Body of pancreas (tissue), 4 donors: ENCODE data around the gene LTBP2. TPM values are rescaled to one million over a fixed set of nuclear protein-coding genes. Genes with fewer than 3 reads are reported as not detected.

Experiments
- ATAC-seq: fragments of 150-250 bp; one replicate; pipeline ENCODE4 v1.9.1; 2016
- DNase-seq, 4 donors: peaks; one replicate each; pipeline ENCODE4 v3.0.0-alpha.2; 2019
- H3K27ac ChIP-seq, 4 donors: fragments of 200-600 bp; sonication (generic); 1 replicate in 3 of 4; 2 replicates in 1 of 4; pipeline versions ENCODE4 v1.5.1 to v1.6.1; 2016 to 2019; ENCODE audit warnings: mild to moderate bottlenecking in 1 of 4, mixed read lengths in 1 of 4, moderate library complexity in 1 of 4
- H3K27me3 ChIP-seq, 2 donors: fragments of 200-600 bp; sonication (generic); one replicate each; pipeline ENCODE4 v1.6.0; 2016; ENCODE audit warnings: mild to moderate bottlenecking in 1 of 2
- H3K36me3 ChIP-seq, 2 donors: fragments of 200-600 bp; sonication (generic); replicated peaks in 1 of 2; 2 replicates each; pipeline ENCODE4 v1.5.1; 2016; ENCODE audit warnings: low read depth in 2 of 2; ENCODE audit not compliant: insufficient read depth in 1 of 2
- H3K4me1 ChIP-seq: fragments of 200-600 bp; sonication (generic); one replicate; pipeline ENCODE4 v1.6.0; 2016
- H3K4me3 ChIP-seq, 2 donors: fragments of 200-600 bp; sonication (generic); 1 replicate in 1 of 2; 2 replicates in 1 of 2; pipeline ENCODE4 v1.5.1; 2016 to 2019
- H3K9me3 ChIP-seq, 3 donors: fragments of 200-600 bp; sonication (generic); 1 replicate in 2 of 3; 2 replicates in 1 of 3; pipeline ENCODE4 v1.5.1; 2016
- POLR2A ChIP-seq, 3 donors: fragments of 450-650 bp; IDR thresholded peaks; one replicate each; pipeline ENCODE4 v1.6.1; 2016; ENCODE audit warnings: antibody characterized with exemption in 3 of 3, mild to moderate bottlenecking in 2 of 3
- WGBS, 2 donors: methylation state at CpG; one replicate each; pipeline ENCODE4 v1.1.5; 2017; 5-methylcytosine and 5-hydroxymethylcytosine counted together
- intact Hi-C: fragments of 100-400 bp; cut with DNase I; formaldehyde crosslinking; loops from one replicate; pipeline ENCODE4 v1.15.1; 2023
- total RNA-seq, 2 donors: library from RNA; depleted of rRNA; stranded (reverse); fragments of >200 nt; gene quantifications; one replicate each; pipeline ENCODE4 v1.1.0, GENCODE V29; 2016
- TF ChIP-seq, protein P1 (sequence below), 7 experiments: fragments of 450-650 bp in 4 of 7; fragments of 200-600 bp in 3 of 7; sonication (generic) in 3 of 7; IDR thresholded peaks; one replicate each; pipeline ENCODE4 v1.5.1; 2016 to 2019; ENCODE audit warnings: antibody characterized with exemption in 7 of 7

The LTBP2 gene
- total RNA-seq, 2 donors from 2014 or later: 15.8 to 20.4 TPM

DNA sequence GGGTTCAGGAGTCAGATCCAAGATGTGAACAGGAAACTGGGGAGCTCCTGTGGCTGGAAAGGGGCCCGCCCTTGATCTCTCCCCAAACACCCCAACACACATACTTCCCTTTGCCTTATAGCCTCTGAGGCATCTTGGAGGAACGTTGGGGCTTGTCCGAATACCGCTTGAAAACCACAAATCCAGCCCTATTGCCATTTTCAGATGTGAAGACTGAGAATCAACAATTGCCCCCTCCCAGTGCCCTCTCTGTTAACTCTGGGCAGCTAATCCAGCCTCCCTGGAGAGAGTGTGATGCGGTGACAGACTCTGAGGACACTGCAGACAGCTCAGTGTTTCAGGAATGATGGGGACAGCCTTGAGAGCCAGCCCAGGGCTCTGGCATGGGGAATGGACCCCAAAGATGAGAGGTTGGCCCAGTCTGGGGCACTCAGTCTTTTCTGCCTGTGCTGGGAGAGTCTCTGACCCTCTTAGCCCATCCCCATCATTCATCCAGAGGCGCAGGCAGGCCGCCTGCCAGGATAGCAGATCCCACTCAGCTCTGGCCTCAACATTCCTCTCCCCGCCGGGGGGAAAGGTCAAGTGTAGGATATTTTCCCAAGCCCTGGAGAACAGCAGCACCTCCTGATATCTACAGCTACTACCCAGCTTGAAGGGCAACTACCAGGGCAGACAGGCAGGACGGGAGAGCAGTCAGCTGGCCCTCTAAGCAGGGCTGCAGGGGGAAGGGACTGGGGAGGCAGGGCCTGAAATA lies 24.6 kb upstream of the LTBP2 start:
- Histone ChIP-seq H3K27me3 (no peaks in the 10 kb centered on the region), H3K27ac (no peak overlapping the region)

DNA sequence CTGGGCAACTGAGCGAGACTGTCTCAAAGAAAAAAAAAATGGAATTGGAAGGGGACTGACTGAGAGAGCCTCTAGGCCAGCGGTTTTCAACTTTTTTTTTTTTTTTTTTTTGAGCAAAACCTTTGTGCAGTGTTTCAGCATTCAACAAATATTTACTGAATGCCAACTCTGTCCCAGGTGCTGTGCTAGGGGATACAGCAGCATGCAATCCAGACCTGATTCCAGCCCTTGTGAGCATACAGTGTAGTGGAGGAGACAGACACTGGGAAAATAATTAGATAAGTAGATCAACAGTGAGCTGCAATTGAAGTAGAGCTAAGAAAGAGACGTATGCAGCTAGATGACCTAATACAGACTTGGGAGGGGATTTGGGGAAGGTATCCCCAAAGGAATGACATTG lies 23.8 kb upstream of the LTBP2 start:
- TF ChIP-seq, protein P1, sequence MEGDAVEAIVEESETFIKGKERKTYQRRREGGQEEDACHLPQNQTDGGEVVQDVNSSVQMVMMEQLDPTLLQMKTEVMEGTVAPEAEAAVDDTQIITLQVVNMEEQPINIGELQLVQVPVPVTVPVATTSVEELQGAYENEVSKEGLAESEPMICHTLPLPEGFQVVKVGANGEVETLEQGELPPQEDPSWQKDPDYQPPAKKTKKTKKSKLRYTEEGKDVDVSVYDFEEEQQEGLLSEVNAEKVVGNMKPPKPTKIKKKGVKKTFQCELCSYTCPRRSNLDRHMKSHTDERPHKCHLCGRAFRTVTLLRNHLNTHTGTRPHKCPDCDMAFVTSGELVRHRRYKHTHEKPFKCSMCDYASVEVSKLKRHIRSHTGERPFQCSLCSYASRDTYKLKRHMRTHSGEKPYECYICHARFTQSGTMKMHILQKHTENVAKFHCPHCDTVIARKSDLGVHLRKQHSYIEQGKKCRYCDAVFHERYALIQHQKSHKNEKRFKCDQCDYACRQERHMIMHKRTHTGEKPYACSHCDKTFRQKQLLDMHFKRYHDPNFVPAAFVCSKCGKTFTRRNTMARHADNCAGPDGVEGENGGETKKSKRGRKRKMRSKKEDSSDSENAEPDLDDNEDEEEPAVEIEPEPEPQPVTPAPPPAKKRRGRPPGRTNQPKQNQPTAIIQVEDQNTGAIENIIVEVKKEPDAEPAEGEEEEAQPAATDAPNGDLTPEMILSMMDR (IDR thresholded peaks at IDR 0.05): no peak
- no peak for TF ChIP-seq POLR2A (IDR thresholded peaks at IDR 0.05)
- WGBS, 2 donors: 76 to 82% methylated on average over 3 of the region's 3 CpGs
- H3K27me3 ChIP-seq: no peaks in the 10 kb centered on the region
- H3K36me3 ChIP-seq: no peaks in the 10 kb centered on the region
- H3K4me3 ChIP-seq: no peak overlapping the region
- intact Hi-C loops: no loop called here
- ATAC-seq: no peak
- DNase-seq: no peak
- H3K4me1 ChIP-seq: peaks cover 4% of the 10 kb centered on the region
- H3K27ac ChIP-seq: no peak overlapping the region
- no peaks in the 10 kb centered on the region for H3K9me3 ChIP-seq

More for the DNA sequence above, 24.6 kb upstream of the LTBP2 start:
- TF ChIP-seq POLR2A (IDR thresholded peaks at IDR 0.05): no peak
- TF ChIP-seq, protein P1 (IDR thresholded peaks at IDR 0.05): no peak
- intact Hi-C loops: no loop called here
- Histone ChIP-seq H3K4me3 (no peak overlapping the region), H3K9me3 (no peaks in the 10 kb centered on the region), H3K4me1 (peaks cover 4% of the 10 kb centered on the region), H3K36me3 (no peaks in the 10 kb centered on the region)
- 71 to 82% methylated on average over 8 to 10 of the region's 10 CpGs for WGBS, 2 donors
- no peak for ATAC-seq
- no peak for DNase-seq

DNA sequence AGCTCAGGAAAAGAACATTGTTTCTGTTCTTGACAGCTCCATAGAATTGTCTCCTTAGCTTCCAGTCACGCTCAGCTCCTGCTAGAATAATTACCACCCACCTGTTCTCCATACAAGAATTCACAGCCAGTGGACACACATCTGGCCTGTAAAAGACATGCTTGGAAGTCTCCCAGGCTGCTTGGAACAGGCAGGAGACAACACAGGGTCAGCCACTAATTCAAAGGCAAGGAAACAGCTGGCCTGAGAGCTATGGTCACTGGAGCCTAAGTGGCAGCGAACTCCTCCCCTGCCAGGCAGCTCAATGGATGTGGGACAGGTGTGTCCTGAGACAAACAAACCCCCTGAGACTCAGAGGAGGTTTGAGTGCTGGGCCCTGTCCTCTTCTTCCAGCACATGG lies 22.9 kb upstream of the LTBP2 start:
- no peak for ATAC-seq
- TF ChIP-seq, protein P1 (IDR thresholded peaks at IDR 0.05): no peak
- no peak for TF ChIP-seq POLR2A (IDR thresholded peaks at IDR 0.05)
- no peaks in the 10 kb centered on the region for H3K9me3 ChIP-seq
- peaks cover 4% of the 10 kb centered on the region for H3K4me1 ChIP-seq
- H3K36me3 ChIP-seq: no peaks in the 10 kb centered on the region
- no peak overlapping the region for H3K27ac ChIP-seq
- H3K4me3 ChIP-seq: no peak overlapping the region
- DNase-seq: no peak
- intact Hi-C loops: no loop called here
- no peaks in the 10 kb centered on the region for H3K27me3 ChIP-seq
- 87 to 90% methylated on average over 2 of the region's 2 CpGs for WGBS, 2 donors

DNA sequence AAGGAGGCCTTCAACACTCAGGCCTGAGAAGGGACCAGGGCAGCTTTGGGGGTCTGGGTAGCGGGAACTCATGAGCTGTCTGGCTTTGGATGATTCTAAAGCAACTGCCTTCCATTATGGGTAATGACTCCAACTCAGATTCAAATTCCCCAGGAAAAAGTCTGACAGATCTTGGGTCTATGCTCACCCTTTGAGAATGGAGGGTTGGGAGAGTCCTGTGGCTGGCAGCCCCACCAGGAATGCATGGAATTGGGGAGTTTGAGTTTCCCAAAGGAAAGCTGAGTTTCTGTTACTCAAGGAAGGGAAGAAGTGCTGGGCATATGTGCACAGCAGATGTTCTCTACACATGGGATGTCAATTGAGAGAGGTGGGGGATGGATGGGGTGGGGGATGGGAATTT lies 22.4 kb upstream of the LTBP2 start:
- no peaks in the 10 kb centered on the region for H3K27me3 ChIP-seq
- H3K36me3 ChIP-seq: no peaks in the 10 kb centered on the region
- DNase-seq (no peak), ATAC-seq (no peak)
- no peak for TF ChIP-seq POLR2A (IDR thresholded peaks at IDR 0.05)
- TF ChIP-seq, protein P1 (IDR thresholded peaks at IDR 0.05): no peak
- no peak overlapping the region for H3K27ac ChIP-seq
- no peak overlapping the region for H3K4me3 ChIP-seq
- 95 to 100% methylated on average over 1 of the region's 1 CpG for WGBS, 2 donors
- intact Hi-C loops: no loop called here
- H3K9me3 ChIP-seq: no peaks in the 10 kb centered on the region
- peaks cover 4% of the 10 kb centered on the region for H3K4me1 ChIP-seq
